HUDEP-2 (cell line): ENCODE results near the gene STIP1.
"Not testable (repeated sequence)": the region's sequence is repeated elsewhere in the genome, so short reads cannot be mapped to it uniquely, and the experiment has no call there.

Experiments used
- DNase-seq, 76 experiments: peaks; one replicate each; lab custom pipeline; 2025; ENCODE audit not compliant: unreplicated experiment in 76 of 76; lab: John Stamatoyannopoulos, UW

Gene STIP1

DNA sequence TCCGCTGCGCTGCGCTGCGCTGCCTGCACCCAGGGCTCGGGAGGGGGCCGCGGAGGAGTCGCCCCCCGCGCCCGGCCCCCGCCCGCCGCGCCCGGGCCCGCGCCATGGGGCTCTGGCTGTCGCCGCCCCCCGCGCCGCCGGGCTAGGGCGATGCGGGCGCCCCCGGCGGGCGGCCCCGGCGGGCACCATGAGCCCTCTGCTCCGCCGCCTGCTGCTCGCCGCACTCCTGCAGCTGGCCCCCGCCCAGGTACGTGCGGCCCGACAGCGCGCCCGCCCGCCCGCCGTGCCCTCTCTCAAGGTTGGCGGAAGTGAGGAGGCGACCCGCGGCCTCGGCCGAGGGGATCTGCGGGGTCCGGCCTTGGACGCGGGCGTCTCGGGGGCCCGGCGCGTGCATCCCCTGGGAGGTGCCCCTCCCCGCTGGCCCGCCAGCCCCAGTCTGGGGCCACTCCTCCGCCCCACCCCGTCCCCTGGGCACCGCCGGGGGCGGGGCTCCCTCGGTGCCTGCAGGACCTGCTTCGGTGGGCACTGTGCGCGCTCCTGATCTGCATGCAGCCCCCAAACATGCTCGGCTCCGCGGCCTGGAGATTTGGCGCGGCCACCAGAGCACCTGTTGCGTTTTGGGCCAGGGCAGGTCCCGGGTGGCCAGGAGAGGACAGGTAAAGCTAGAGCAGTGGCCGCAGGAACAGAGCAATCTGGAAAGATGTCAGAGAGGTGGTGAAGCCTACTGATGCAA, 48.8 kb downstream of the STIP1 start:
- DNase-seq = peak in 25 of 76 experiments; percentile 13 to 67 (median 36)

DNA sequence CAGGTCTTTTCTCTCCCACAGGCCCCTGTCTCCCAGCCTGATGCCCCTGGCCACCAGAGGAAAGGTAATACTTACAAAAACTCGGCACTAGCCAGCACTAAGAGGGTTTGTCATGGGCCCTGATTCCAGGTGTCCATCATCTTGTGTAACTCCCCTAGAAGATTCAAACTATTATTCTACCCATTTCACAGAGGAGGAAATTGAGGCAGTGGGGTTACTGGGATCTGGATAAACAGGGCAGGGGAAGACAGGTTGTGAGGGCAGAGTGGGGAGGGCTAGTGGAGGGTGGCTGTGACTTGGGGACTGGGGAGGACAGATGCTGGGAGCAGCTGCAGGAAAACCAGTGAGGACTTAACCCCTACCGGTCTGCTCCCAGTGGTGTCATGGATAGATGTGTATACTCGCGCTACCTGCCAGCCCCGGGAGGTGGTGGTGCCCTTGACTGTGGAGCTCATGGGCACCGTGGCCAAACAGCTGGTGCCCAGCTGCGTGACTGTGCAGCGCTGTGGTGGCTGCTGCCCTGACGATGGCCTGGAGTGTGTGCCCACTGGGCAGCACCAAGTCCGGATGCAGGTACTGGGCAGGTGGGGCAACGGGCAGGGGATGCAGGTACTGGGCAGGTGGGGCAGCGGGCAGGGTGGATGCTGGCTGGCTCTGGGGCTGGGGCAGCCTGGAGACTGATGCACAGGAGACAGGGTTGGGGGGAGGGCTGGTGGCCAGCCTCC, 49.6 kb downstream of the STIP1 start:
- no peak for DNase-seq

DNA sequence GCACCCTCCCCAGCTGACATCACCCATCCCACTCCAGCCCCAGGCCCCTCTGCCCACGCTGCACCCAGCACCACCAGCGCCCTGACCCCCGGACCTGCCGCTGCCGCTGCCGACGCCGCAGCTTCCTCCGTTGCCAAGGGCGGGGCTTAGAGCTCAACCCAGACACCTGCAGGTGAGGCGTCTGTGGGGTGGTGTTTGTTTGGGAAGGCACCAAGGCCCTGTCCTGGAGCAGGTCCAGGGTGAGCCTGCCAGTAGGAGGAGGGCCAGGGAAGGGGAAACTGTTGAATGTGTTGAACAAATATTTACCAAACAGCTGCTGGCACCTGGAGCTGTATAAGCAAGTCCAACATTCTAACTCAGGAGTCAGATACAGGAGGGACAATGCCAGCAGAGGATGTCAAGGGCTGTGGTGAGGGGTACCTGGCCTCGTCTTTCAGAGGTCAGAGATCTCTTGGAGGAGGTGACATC, 51.5 kb downstream of the STIP1 start:
- no peak for DNase-seq

DNA sequence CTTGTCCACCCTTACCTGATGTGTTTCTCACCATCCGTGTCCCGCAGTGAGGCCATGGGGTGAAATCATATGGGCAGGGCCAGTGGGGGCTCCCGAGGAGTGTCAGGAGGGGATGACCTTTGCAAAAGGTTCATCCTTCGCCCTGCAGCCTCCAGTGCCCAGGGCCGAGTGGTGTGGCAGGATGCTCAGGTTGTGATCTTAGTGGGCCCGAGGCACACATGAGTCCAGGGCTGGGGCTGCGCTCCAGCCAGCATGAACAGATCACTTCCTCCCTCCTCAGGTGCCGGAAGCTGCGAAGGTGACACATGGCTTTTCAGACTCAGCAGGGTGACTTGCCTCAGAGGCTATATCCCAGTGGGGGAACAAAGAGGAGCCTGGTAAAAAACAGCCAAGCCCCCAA, 52.1 kb downstream of the STIP1 start:
- DNase-seq = no peak

DNA sequence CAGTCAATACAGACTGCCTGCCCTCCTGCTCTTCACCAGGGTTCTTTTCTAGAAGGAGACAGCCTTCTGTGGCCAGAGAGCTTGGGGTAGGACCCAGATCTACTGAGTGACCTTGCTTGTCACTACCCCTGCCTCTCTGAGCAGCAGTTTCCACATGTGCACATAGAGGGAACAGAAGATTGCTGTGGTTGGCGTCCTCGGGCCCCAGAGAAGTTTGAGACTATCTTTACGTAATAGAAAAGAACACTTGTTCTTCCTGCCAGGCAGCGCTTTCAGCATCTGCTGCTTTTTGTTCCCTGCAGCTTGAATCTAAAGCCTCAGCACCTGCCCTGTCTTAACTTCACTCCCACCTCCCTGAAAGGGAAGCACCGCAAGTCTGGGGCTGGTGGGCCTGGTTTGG, 53.0 kb downstream of the STIP1 start:
- no peak for DNase-seq

DNA sequence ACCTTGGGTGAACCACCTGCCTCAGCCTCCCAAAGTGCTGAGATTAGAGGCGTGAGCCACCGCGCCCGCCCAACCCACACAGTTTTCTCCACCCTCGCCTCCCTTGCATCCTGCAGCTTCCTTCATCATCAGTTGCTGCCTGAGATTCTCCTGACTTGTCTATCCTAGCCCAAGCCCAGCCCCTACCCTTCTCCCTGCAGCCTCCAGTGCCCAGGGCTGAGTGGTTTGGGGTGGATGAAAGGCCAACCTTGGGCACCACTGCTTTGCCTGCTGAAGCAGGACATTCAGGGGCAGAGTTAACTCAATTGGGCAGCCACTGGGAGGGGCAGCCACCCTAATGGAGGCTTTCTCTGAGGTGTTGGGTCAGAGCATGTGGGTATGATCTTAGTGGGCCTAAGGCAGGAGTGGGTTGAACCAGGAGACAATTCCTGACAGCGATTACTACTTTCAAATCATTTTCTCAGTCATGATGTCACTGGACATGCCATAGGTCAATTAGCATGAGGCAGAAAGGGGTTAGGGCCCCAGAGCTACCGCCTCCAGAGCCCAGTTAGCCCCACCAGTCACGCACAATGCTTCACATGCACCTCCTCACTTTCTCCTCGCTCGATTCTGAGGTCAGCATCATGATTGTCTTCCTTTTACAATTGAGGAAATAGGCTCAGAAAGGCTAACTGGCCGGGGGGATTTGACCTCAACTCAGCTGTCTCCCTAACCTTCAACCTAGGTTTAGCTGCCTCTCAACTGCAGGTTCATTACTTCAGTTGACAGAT, 53.9 kb downstream of the STIP1 start:
- no peak for DNase-seq

DNA sequence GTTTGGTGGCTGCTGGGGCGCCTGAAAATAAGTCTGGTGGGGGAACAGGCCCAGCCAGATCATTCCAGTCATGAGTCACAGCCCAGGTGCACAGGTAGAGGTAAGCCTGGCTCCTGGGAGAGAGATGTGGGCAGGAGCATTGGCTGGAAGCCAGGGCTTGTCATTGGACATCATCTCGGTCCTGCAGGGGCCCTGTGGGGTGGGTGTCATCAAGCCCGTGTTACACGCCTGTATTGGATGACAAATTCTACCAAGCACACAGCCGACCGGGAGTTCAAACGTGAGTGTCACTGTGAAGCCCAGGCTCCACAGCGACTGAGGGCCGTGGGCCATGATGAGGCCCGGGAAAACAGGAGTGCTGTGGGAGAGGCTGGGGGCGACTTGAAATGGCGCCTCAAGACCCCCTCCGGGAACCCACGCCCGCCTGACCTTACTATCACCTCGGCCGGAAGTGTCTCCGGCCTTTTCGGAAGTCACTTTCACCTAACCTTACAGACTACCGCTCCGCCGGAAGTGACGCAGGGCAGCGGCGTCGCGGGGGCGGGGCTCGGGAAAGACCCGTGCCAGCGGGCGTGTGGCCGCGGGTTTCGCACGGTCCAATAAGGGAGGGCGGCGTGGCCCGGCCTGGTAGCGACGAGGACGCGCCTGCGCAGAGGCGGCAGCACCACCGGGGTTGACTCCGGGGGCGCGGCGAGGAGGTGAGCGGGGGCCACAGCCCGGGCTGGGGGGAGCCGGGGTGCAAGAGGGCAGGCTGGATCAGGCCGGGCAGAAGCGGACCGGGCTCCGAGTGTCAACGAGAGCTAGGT, 54.7 kb downstream of the STIP1 start, which contains the start of gene FKBP2:
Gene FKBP2, plus strand, starts transcription at position 661 of the 806 bp plus-strand sequence. CDS start 1,293 bp downstream, outside the sequence.
- peak in 73 of 76 experiments; percentile 43 to 98 (median 95) for DNase-seq

DNA sequence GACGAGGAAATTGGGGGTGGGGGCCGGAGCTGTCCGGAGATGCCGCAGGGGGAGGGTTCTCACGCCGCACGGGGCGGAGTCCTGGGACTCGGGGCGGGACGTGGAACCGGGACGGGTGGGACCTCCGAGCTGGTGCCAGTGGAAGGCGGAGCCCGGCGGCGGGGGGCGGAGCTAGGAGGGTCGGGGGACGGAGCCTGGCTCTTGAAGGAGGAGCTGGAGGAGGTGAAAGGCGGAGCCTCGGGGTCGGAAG, 55.2 kb downstream of the STIP1 start:
- peak in 73 of 76 experiments; percentile 65 to 100 (median 99) for DNase-seq

DNA sequence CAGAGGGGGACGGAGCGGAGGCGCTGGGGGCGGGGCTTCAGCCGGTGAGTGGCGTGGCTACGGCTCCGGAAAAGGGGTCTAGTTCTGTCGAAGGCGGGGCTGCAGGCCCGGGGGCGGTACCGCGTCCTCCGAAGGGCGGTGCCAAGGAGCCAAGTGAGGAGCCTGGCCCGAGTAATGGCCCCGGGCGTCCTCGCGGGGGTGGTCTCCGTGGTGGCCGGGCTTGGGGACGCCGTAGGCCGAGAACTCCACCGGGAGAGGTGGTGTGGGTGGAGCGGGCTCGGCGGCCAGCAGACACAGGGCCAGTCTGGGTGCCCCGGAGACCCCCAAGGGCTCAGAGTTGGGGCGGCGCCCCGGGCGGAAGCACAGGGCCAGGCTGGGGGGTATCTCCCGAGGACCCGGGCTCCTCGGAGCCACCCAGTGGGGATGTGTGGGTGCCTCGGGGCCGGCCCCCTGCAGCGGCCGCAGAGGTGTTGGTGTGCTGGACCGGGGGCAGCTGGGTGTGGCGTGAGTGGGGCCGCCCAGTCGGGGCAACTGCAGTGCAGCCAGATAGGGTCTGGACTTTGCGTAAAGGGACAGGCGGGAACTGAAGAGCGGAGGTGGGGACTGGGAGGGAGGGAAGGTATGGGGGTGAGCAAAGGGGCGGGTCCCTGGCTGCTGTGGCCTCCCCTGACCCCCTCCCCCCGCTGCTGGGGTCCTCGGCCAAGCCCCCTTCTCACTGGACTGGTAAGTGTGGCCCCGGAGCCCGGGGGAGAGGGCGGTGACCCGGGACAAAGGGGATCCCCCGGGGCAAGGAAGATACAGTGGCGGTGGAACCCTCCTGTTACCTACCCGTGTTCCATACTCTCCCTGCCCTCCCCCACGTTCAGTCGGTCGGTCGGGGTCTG, 55.8 kb downstream of the STIP1 start:
- DNase-seq = peak in 32 of 76 experiments; percentile 12 to 98 (median 34)

DNA sequence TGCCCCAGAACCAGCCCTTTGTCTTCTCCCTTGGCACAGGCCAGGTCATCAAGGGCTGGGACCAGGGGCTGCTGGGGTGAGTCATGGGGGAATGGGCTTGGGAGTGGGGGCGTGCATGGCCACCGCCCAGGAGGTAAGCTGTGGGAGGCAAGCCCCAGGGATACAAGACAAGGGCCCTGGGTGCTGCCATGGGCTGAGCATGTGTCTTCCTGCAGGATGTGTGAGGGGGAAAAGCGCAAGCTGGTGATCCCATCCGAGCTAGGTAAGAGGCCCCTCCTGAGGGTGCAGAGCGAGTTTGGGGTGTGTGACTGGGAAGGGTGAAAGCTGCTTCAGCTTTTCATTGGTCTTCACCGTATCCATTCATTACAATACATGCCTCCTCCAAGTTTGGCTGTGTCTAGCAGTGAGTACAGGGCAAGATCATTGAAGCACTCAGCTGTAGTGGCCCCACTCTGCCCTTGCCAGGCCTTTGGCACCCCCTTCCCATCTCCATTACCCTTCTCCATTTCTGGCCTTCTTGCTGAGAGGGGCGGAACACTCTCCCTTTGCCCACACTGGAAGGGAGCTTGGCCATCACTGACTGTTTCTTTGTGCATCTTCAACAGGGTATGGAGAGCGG, 57.4 kb downstream of the STIP1 start:
- DNase-seq = no peak

DNA sequence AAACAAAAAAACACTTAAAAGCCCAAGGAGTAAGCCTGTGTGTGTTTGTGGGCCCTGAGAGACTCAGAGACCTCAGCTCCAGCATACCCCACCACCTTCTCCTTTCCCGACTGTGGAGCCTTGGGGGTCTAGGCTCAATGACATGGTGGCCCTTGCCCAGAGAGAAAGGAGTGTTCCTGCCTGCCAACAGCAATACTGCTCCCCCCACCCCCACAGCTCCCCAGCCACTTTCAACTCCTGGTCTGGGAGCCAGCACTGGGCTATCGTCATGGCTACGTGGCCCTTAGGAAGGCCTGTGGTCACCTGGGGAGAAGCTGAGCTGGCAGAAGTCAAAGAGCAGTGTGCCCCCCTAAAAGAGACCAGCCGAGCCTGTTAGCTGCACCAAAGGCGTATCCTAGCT, 58.1 kb downstream of the STIP1 start:
- no peak for DNase-seq

DNA sequence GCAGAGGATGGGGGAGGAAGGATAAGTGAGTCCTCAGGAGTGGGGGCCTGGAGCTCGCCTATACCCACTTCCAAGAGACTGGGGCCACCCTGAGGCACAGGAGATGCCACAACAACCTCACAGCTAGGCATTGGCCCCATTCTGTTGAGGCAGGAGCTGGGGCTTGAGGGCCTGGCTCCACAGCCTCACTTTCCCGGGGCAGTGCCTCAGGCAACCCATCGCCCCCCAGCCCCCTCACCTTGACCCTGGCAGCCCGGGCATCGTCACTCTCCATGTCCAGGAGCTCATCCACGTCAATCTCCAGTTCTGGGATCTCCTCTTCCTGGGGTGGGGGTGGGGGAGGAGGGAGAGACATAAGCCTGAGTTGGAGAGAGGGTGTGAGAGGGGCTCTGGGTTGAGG, 59.0 kb downstream of the STIP1 start:
- DNase-seq = no peak

DNA sequence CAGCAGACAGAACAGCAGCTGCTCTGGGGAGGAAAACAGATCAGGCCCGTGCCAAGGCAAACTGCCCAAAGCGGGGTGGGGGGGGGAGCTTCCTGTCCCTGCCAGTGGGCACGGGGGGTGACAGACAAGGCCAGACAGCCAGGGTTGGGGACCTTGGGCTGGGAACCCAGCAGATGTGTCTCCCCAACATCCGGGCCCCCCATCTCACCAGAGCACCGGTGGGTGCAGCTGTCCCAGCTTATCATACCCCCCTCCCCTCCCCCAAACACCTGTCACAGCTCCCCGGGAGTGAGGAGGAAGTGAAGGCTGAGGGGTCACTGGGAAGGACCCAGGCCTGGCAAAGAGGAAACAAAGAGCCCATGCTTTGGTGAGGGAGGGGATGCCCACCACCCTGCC, 59.4 kb downstream of the STIP1 start:
- DNase-seq = peak in 7 of 76 experiments; percentile 16 to 34 (median 25)

DNA sequence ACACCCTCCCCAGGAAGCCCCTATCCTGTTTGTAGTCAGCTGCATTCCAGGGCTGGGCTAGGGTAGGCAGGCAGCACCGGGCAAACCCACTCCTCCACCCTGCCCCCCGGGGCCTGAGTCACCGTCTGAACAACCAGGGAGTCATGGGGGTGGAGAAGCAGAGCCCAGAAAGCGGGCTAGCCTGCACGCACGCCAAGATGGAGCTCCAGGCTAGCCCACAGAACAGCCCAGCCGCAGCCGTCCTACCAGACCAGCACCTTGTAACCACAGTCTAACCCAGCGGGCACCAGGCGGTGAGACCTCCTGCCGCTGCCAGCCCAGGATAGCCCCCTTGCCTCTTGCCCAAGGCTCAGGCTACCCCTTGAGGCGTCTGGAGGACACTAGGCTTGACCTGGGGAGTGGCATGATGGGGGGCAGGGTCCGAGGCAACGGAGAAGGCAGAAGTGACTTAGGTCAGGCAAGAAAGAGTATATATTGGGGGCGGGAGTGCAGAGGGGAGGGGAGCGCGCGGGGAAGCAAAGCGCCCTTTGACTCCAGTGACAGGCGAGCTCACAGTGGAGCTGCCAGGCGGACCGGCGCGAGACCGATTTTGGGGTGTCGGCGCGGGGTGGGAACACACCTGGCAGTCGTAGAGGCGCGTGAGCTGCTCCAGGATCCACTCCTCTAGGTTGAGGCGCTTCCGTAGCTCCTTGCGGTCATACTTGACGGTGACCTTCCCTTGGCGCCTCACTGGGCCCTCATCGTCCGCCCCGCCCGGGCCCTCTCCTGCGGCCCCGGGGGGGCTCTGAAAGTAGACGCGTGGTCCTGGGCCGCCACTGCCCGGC, 60.0 kb downstream of the STIP1 start:
- DNase-seq = peak in 66 of 76 experiments; percentile 14 to 81 (median 59)

DNA sequence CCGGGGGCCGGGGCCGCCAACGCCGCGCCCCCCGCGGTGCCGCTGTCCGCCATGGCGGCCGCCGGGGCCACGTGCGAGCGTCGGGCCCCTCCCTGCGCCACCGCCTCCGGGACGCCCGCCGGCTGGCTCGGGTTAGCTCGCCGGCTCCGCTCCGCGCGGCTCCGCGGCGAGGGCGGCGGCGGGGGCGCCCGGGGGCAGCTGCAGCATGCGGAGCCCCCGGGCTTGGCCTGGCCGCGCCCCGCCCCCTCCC, 60.6 kb downstream of the STIP1 start:
- not testable (repeated sequence) for DNase-seq

DNA sequence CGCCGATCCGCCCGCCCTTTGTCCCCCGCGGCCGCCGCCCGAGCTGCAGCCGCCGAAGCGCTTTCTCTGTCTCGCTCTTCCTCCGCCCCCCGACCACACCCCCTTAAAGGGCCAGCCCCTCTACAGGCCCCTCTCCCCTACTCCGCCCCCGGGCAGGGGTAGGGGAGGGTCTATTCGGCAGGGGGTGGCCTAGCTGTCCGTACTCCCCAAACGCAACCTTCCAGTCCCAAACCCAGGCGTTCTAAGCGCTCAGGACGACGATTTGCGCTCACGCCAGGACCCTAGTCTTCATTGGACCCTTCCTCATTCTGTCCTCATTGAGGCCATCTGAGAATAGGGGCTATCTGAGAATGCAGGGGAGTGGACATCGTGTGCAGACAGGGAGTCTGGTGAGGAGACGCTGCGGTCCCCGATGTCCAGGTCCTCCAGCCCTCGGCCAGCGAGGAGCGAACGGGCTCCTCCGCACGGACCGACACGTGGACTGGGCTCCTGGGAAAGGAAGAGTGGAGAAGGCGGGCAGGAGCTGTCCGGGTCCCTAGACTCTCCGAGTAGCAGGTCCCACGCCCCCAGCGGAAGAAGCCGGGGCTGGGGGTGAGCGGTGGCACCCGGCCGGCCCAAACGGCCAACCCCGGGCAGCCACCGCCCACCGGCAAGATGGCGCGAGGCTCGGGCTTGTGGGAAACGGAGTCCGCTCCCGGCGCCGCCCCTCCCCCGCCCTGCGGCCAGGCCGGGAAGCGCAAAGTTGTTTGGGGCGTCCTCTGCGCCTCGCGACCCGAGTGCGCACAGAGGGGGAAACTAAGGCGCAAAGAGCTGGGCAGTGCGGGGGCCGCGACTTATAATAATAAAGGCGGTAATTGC, 61.1 kb downstream of the STIP1 start, which contains the start of gene PPP1R14B:
Gene PPP1R14B, minus strand, starts transcription at position 73 of the 858 bp plus-strand sequence. CDS start 270 bp downstream, outside the sequence.
- peak in 71 of 76 experiments; percentile 39 to 91 (median 80) for DNase-seq

DNA sequence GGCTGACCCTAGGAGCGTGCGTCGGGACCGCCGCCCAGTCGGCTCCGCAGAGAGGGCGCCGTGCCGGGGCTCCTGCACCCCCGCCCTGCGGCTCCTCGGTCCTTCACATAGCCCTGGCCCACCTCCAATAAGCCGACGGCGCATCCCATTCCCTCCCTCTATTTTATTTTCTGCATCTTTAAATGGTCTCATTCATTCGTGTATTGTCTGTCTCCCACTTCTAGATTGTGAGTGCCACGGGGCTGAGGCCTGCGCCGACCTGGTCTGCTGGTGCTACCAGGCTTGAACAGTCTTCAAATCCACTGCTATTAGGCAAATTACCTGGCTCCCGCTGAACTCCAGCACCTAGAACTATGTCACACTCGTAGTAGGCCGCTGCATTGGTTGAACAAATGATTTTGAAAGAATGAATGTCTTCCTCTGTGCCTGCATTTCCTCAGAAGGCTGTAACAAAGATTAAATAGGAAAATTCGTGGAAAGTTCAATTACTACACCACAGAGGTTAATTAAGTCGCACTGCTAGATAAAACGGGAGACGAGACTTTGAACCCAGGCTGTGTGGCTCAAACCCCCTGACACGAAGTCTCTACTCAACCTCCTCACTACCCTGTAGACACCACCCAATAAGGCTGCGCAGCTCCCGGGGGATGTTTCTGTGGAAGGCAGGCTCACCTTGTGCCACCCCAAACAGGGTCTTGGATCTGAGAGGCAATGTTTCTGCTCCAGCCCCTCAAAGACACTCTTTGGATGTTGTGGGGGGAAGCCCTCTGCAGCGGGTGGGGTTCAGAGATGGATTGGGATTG, 62.0 kb downstream of the STIP1 start:
- peak in 1 of 76 experiments; percentile 54 for DNase-seq
